ENCODE measurements around the gene PISD.

The PISD gene

DNA sequence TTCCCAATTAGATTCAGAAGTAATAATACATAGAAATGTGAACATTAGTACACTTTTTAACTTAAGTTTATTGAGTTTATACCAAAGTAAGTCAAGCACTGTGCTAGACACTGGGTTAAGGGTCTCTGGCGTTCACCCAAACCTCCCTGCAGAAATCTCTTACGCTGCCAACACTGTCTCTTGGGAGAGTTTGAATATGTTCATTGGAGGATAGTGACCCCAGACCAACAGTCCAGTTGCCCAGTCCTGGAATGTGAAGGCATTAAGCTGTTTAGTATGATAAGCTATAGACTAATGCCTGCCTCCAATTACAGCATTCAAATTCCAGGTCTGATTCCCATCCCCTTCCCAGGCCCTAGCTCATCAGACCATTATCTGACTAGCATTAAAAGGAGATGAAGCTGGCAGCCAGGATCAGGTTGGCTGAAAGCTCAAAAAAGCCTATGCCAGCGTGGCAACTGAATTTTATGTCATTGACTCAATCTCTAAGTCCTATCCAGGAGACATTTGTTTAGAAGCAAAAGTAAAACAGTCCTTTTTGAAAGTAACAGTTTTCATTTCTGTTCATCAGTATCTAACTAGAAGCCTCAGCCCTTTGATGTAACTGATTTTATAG is 87.9 kb downstream of the PISD start:
- DNase-seq (ENCODE audit: low read depth in 2 of 2), result no peak

DNA sequence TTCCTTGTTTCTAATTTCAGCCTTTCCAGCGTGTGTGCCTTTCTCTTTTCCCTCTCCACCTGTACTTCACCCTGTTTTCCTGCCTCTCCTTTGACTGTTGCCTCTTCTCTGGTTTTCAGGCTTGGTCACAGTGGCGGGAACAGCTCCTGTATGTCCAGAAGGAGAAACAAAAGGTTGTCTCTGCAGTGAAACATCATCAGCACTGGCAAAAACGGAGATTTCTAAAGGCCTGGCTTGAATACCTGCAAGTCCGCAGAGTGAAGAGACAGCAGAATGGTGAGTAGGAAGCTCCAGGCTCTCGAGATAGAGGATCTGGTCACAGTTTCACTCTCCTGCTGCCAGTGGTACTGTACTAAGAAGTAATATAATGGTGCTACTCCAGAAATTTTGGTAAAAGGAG is 89.1 kb downstream of the PISD start:
- no peak for DNase-seq (ENCODE audit: low read depth in 2 of 2)

DNA sequence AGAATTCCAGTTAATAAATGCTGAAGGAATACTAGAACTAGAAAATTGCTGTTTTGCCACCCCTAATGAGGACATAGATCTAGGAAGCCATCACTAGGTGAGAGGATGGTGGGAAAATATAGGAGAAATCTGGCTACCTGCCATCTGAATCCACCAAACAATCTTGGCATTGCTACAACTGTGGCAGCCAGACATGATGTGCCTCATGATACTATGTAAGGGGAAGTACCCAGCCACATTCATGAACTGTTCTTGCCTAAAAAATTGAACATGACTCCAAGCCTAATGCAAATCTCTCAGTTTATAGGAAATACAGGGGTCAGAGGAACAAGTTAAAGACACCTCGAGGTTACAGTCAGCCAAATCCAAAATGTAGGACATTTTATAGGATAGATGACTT is 92.9 kb downstream of the PISD start:
- no peak for DNase-seq (ENCODE audit: low read depth in 2 of 2)

Measured in stimulated activated CD4-positive, alpha-beta T cell treated with anti-CD3 and anti-CD28 coated beads, Interleukin-4, amount 100 ng/mL, for 48 hours (primary cell).